Mesendoderm (in vitro differentiated cells): ENCODE measurements around the gene ATXN2.
A peak's percentile ranks its signal among the peaks of the same experiment; 100 is the strongest.

ENCODE experiments used
- DNase-seq: peaks from one replicate; pipeline ENCODE4 v3.0.0; 2013
- H2AK5ac ChIP-seq: 2 replicates; pipeline ENCODE4 v1.6.1; 2013; ENCODE audit warnings: low read length, inconsistent platforms
- H2BK120ac ChIP-seq: 2 replicates; pipeline ENCODE4 v1.6.1; 2013; ENCODE audit warnings: low read depth, mild to moderate bottlenecking, low read length, moderate library complexity, mixed read lengths
- H2BK15ac ChIP-seq: replicated peaks from 2 replicates; pipeline ENCODE4 v1.6.1; 2013; ENCODE audit warnings: low read depth, mild to moderate bottlenecking, moderate library complexity
- H2BK5ac ChIP-seq: 2 replicates; pipeline ENCODE4 v1.6.1; 2013; ENCODE audit warnings: low read length, inconsistent platforms
- H3K18ac ChIP-seq: 2 replicates; pipeline ENCODE4 v1.6.1; 2013; ENCODE audit warnings: mild to moderate bottlenecking, low read length, mixed read lengths
- H3K23ac ChIP-seq: one replicate; pipeline ENCODE4 v1.6.1; 2013; ENCODE audit warnings: low read length
- H3K27ac ChIP-seq: 2 replicates; pipeline ENCODE4 v1.5.1; 2013; ENCODE audit warnings: low read depth, mild to moderate bottlenecking, inconsistent platforms, low read length, moderate library complexity
- H3K27me3 ChIP-seq: 2 replicates; pipeline ENCODE4 v1.6.1; 2013; ENCODE audit warnings: low read length, control low read depth, mild to moderate bottlenecking, inconsistent platforms; ENCODE audit not compliant: insufficient read depth, poor library complexity
- H3K36me3 ChIP-seq: 2 replicates; pipeline ENCODE4 v1.6.1; 2013; ENCODE audit warnings: low read length, inconsistent platforms; ENCODE audit not compliant: control insufficient read depth, insufficient read depth
- H3K4ac ChIP-seq: one replicate; pipeline ENCODE4 v1.6.1; 2013; ENCODE audit warnings: low read depth, mild to moderate bottlenecking, low read length, moderate library complexity
- H3K4me1 ChIP-seq: 2 replicates; pipeline ENCODE4 v1.6.1; 2013; ENCODE audit warnings: low read depth, low read length, inconsistent platforms; ENCODE audit not compliant: control insufficient read depth
- H3K4me2 ChIP-seq: 2 replicates; pipeline ENCODE4 v1.6.1; 2013; ENCODE audit warnings: low read length
- H3K4me3 ChIP-seq: 2 replicates; pipeline ENCODE4 v1.5.1; 2013; ENCODE audit warnings: mild to moderate bottlenecking, low read length
- H3K56ac ChIP-seq: one replicate; pipeline ENCODE4 v1.6.1; 2013; ENCODE audit warnings: low read length
- H3K79me1 ChIP-seq: 2 replicates; pipeline ENCODE4 v1.6.1; 2013; ENCODE audit warnings: low read length, inconsistent platforms
- H3K79me2 ChIP-seq: 2 replicates; pipeline ENCODE4 v1.6.1; 2013; ENCODE audit warnings: mild to moderate bottlenecking, low read length; ENCODE audit not compliant: control insufficient read depth, insufficient read depth
- H3K9ac ChIP-seq: 2 replicates; pipeline ENCODE4 v1.6.1; 2013; ENCODE audit warnings: low read length, inconsistent platforms
- H4K5ac ChIP-seq: one replicate; pipeline ENCODE4 v1.6.1; 2013; ENCODE audit warnings: low read length
- H4K8ac ChIP-seq: one replicate; pipeline ENCODE4 v1.6.1; 2013; ENCODE audit warnings: low read depth, mild to moderate bottlenecking, control low read depth, low read length, moderate library complexity
- WGBS: extraction: QIAGEN DNeasy Blood & Tissue Kit; methylation state at CpG from one replicate; pipeline ENCODE4 v1.1.7; 2013; ENCODE audit warnings: low lambda C conversion rate, missing lambda C conversion rate; ENCODE audit not compliant: insufficient coverage; ENCODE audit errors: extremely low coverage; 5-methylcytosine and 5-hydroxymethylcytosine counted together

ATXN2 gene

DNA sequence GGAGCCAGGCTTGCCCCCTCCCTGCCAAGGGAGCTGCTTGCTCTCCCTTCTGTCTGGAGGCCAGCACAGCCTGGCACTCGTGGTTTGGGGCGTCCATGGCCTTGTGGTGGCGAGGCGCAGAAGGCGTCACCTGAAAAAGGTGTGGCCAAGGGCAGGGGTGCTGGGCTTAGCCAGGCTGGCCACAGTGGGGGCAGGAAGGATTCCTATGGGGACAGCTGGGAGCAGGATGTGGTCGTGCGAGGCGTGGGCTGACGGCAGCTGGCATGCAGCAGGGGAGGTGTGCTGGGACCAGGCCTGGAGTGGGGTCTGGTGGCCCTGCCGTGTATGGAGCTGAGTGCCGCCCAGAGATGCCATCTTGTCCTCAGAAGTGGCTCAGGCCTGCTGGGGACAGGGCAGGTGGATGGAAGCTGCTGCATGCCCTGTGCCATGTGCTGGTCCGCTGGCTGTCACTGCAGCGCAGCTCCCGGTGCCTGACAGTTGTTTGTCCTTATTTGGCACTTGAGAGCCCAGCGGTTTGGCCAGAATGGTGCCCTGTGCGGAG, 163.4 kb downstream of the ATXN2 start:
- peaks cover 3% of the 10 kb centered on the region for H3K4me1 ChIP-seq
- no peak overlapping the region for H2BK120ac ChIP-seq
- no peak overlapping the region for H3K4ac ChIP-seq
- no peak overlapping the region for H3K4me2 ChIP-seq
- no peak for DNase-seq
- H2BK15ac ChIP-seq, result no peak overlapping the region
- H3K36me3 ChIP-seq, result no peaks in the 10 kb centered on the region
- H3K18ac ChIP-seq, result no peak overlapping the region
- peaks cover 36% of the 10 kb centered on the region for H3K79me2 ChIP-seq
- no peak overlapping the region for H3K27ac ChIP-seq
- WGBS, result no CpG with 5 or more reads among the region's 16 CpGs
- no peak overlapping the region for H3K23ac ChIP-seq
- no peaks in the 10 kb centered on the region for H3K27me3 ChIP-seq
- H3K4me3 ChIP-seq, result no peak overlapping the region
- H3K9ac ChIP-seq, result no peak overlapping the region
- peaks cover 17% of the 10 kb centered on the region for H3K79me1 ChIP-seq
- H4K5ac ChIP-seq, result no peak overlapping the region
- no peak overlapping the region for H2AK5ac ChIP-seq
- H2BK5ac ChIP-seq, result no peak overlapping the region
- H4K8ac ChIP-seq, result no peak overlapping the region
- no peak overlapping the region for H3K56ac ChIP-seq

DNA sequence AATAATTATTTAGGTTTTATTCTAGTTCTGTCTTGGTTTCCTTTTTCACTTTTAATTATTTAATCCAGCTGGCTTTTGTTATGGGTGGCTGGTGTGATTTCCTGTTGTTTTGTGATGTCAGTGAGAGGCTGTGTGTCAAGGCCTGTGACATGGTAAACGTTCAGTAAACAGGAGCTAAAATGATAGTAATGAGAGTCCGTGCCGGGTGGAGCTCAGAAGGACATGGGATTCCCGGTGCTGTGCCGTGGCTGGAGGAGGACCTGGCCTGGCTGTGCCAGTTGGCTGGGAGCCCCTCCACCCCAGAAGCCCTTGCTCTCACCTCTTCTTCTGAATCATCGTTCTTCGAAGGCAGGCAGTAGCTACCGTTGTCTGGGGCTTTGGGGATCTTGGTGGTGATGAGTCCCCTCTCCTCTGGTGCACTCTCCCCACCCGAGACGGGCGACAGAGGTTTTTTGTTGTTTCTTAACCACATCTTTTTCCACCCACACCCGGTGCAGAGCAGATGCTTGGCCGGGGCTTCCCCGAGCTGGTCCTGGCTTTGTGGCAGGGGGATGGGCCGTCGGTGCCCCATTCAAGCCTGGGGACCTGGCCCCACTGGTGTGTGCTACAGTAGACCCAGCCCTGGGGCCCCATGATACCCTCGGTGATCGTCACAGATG, 164.3 kb downstream of the ATXN2 start:
- no peak for DNase-seq
- Histone ChIP-seq H2BK5ac (no peak overlapping the region), H3K4me2 (no peak overlapping the region), H3K23ac (no peak overlapping the region), H4K5ac (no peak overlapping the region), H3K9ac (peak overlapping the region; percentile 33), H2AK5ac (peak overlapping the region; percentile 43), H3K79me1 (peaks cover 22% of the 10 kb centered on the region), H3K36me3 (no peaks in the 10 kb centered on the region), H2BK15ac (no peak overlapping the region), H3K56ac (peak overlapping the region; percentile 45), H2BK120ac (no peak overlapping the region), H3K18ac (no peak overlapping the region), H3K4me3 (no peak overlapping the region), H4K8ac (no peak overlapping the region), H3K27ac (no peak overlapping the region), H3K4me1 (peaks cover 3% of the 10 kb centered on the region), H3K4ac (no peak overlapping the region), H3K27me3 (no peaks in the 10 kb centered on the region), H3K79me2 (peaks cover 37% of the 10 kb centered on the region)
- WGBS, result no CpG with 5 or more reads among the region's 18 CpGs

DNA sequence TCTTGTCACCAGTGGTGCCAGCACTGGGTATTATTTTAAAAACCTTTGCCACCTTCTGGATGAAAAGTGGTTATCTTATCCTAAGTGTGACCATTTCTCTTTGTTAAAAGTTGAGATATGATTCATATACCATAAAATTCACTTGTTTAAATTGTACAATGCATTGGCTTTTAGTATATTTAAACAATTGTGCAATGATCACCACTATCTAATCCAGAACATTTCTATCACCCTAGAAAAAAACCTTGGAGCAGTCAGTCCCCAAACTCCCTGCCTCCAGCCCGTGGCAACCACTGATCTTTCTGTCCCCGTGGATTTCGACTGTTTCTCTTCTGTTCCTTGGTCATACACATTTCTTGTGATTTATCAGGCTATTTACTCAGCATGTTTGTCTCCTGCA, 165.1 kb downstream of the ATXN2 start:
- H4K5ac ChIP-seq, result no peak overlapping the region
- H3K4me1 ChIP-seq, result peaks cover 3% of the 10 kb centered on the region
- no peak overlapping the region for H2BK5ac ChIP-seq
- peaks cover 22% of the 10 kb centered on the region for H3K79me1 ChIP-seq
- no peak overlapping the region for H3K4me3 ChIP-seq
- H3K4ac ChIP-seq, result no peak overlapping the region
- no peak overlapping the region for H2BK15ac ChIP-seq
- no peak overlapping the region for H3K4me2 ChIP-seq
- no peak overlapping the region for H3K23ac ChIP-seq
- H2BK120ac ChIP-seq, result no peak overlapping the region
- no peak overlapping the region for H4K8ac ChIP-seq
- no peak overlapping the region for H3K9ac ChIP-seq
- WGBS, result no CpG with 5 or more reads among the region's 3 CpGs
- no peak overlapping the region for H3K56ac ChIP-seq
- H3K18ac ChIP-seq, result no peak overlapping the region
- no peak overlapping the region for H3K27ac ChIP-seq
- no peaks in the 10 kb centered on the region for H3K36me3 ChIP-seq
- H3K79me2 ChIP-seq, result peaks cover 38% of the 10 kb centered on the region
- no peak overlapping the region for H2AK5ac ChIP-seq
- DNase-seq, result no peak
- no peaks in the 10 kb centered on the region for H3K27me3 ChIP-seq

DNA sequence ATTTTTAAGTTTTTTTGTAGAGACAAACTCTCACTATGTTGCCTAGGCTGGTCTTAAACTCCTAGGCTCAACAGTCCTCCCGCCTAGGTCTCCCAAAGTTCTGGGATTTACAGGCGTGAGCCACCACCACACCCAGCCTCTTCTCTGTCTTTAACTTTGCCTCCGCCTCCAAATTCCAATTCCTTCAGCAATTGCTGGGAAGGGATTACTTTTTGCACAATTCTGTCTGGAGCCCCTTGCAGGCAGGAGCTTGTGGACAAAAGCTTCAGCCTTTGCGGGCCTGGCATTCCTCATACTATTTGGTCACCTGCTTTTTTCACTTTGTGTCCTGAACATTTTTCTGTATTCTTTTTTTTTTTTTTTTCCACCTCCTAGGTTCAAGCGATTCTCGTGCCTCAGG, 167.3 kb downstream of the ATXN2 start:
- Histone ChIP-seq H2BK15ac (no peak overlapping the region), H2AK5ac (no peak overlapping the region), H3K4me3 (no peak overlapping the region), H3K27me3 (no peaks in the 10 kb centered on the region), H4K8ac (no peak overlapping the region), H3K79me1 (peaks cover 23% of the 10 kb centered on the region), H3K9ac (no peak overlapping the region), H3K4me2 (no peak overlapping the region), H3K4ac (no peak overlapping the region), H3K23ac (no peak overlapping the region), H2BK5ac (no peak overlapping the region), H2BK120ac (no peak overlapping the region), H3K56ac (no peak overlapping the region), H3K18ac (no peak overlapping the region), H3K36me3 (no peaks in the 10 kb centered on the region), H3K79me2 (peaks cover 42% of the 10 kb centered on the region), H3K4me1 (peaks cover 3% of the 10 kb centered on the region), H4K5ac (no peak overlapping the region), H3K27ac (no peak overlapping the region)
- DNase-seq, result no peak
- no CpG with 5 or more reads among the region's 6 CpGs for WGBS

DNA sequence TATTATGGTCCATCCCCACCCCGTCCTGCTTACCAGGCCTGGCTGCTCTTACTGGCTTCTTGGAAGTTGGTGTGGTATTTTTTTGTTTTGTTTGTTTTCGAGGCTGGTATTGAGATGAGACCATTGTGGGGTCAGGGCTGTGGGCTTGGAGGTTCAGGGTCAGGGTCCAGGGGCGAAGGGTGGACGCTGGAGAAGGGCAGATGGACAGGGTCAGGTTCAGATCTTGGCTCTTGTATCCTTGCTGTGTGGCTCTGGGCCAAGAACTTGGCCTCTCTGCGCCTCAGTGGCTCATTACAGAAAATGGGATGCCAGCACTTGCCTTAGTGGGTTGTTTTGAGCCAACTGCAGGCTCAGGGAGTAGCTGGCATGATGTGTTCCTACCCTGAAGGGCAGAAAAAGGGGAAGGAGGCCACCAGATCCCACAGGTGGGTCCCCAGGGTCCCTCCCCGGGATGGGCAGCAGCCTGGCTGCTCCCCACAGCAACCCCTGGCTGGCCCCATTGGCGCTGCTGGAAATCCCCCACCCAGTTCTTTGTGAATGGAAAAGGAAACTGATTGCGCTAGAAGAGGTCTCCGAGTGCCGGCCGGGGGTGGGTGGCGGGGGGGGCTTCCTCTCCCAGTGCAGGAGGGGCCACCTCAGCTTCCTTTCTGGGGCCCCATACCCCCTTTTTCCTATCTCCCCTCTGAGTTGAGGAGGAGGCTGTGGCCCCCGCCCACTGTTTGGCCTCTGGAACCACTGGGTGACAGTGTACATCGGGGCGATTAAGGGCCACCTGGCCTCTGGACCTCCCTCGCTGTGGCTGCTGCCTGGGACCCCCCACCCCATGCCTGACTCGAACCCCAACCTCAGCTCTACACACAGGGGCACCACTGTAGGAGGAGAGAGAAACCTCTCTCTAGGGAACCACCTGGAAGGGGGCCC, 168.4 kb downstream of the ATXN2 start:
- no peak overlapping the region for H2BK5ac ChIP-seq
- H3K27me3 ChIP-seq, result no peaks in the 10 kb centered on the region
- DNase-seq, result no peak

More for the DNA sequence above, 168.4 kb downstream of the ATXN2 start:
- Histone ChIP-seq H3K4me1 (peaks cover 3% of the 10 kb centered on the region), H3K23ac (no peak overlapping the region), H3K4me2 (no peak overlapping the region), H3K27ac (no peak overlapping the region), H3K4ac (no peak overlapping the region), H3K79me1 (peaks cover 18% of the 10 kb centered on the region), H3K18ac (no peak overlapping the region), H3K4me3 (no peak overlapping the region), H4K8ac (no peak overlapping the region), H3K9ac (no peak overlapping the region), H2BK15ac (no peak overlapping the region), H2BK120ac (no peak overlapping the region), H4K5ac (no peak overlapping the region), H3K36me3 (no peaks in the 10 kb centered on the region), H3K56ac (peak overlapping the region; percentile 38), H2AK5ac (no peak overlapping the region), H3K79me2 (peaks cover 41% of the 10 kb centered on the region)
- no CpG with 5 or more reads among the region's 17 CpGs for WGBS
